Thymus (tissue), 11 donors: Measurements from ENCODE around the gene ERI2. TPM values are rescaled to one million over a fixed set of nuclear protein-coding genes. Genes with fewer than 3 reads are reported as not detected.

Experiments
- DNase-seq, 9 donors: peaks; one replicate each; pipeline ENCODE4 v3.0.0-alpha.2; 2013; ENCODE audit warnings: low spot score in 9 of 9, low read depth in 6 of 9, missing footprints in 1 of 9
- H3K27ac ChIP-seq, 2 donors: one replicate each; pipeline ENCODE4 v1.5.1; 2013; ENCODE audit warnings: control low read depth in 1 of 2, low read depth in 1 of 2, low read length in 1 of 2, mild to moderate bottlenecking in 1 of 2, moderate library complexity in 1 of 2
- H3K27me3 ChIP-seq, 2 donors: one replicate each; pipeline ENCODE4 v1.5.1; 2013; ENCODE audit warnings: low read length in 1 of 2; ENCODE audit not compliant: control insufficient read depth in 2 of 2, insufficient read depth in 1 of 2
- H3K36me3 ChIP-seq, 2 donors: one replicate each; pipeline ENCODE4 v1.5.1; 2013; ENCODE audit warnings: low read length in 1 of 2, mild to moderate bottlenecking in 1 of 2, moderate library complexity in 1 of 2; ENCODE audit not compliant: control insufficient read depth in 2 of 2, insufficient read depth in 2 of 2
- H3K4me1 ChIP-seq, 2 donors: one replicate each; pipeline ENCODE4 v1.5.1; 2013; ENCODE audit warnings: low read length in 2 of 2; ENCODE audit not compliant: control insufficient read depth in 2 of 2, insufficient read depth in 2 of 2
- H3K4me3 ChIP-seq, 2 donors: one replicate each; pipeline ENCODE4 v1.5.1; 2013; ENCODE audit warnings: low read length in 2 of 2, control low read depth in 1 of 2, mild to moderate bottlenecking in 1 of 2
- H3K9me3 ChIP-seq, 2 donors: one replicate each; pipeline ENCODE4 v1.5.1; 2013; ENCODE audit warnings: low read length in 1 of 2, mild to moderate bottlenecking in 1 of 2; ENCODE audit not compliant: control insufficient read depth in 2 of 2, insufficient read depth in 1 of 2
- WGBS: extraction: QIAGEN DNeasy Blood & Tissue Kit; methylation state at CpG from one replicate; pipeline ENCODE4 v1.1.7; 2013; 5-methylcytosine and 5-hydroxymethylcytosine counted together
- polyA plus RNA-seq: library from polyadenylated mRNA; stranded (reverse); fragments of 200-250 nt; gene quantifications from one replicate; pipeline ENCODE4 v1.2.3, GENCODE V29; 2013
- total RNA-seq: library from RNA; stranded (reverse); fragments of 120-200 nt; gene quantifications from one replicate; pipeline ENCODE4 v1.2.4, GENCODE V29; 2013
- donor health status: healthy.

Gene ERI2
- total and polyA plus RNA-seq, 2 donors: 12.2 to 20.1 TPM

DNA sequence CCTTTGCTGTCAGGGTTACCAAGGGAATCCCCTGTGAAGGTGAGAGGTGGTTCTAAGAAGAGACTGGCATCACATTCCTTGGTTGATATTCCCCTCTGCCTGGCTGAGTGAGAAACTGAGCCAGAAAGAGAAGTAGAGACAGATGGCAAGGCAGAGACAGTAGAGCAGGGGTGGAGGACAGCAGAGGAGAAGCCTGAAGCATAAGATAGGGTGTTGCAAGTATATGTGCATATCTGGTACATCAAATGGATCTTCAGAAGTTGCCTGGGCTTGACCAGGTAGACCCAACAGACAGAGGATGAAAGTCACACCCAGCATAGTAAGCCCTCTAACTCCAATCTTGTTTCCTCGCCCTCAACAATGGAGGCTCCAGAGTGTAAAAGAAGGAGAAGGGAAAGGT lies 56.8 kb downstream of the ERI2 start:
- 95% methylated on average over 1 of the region's 1 CpG for WGBS
- no peak overlapping the region for H3K4me3 ChIP-seq
- no peak for DNase-seq
- no peaks in the 10 kb centered on the region for H3K4me1 ChIP-seq
- H3K27ac ChIP-seq: no peak overlapping the region
- H3K27me3 ChIP-seq: no peaks in the 10 kb centered on the region
- H3K9me3 ChIP-seq: peaks cover 2 to 11% of the 10 kb centered on the region in 2 donors
- no peaks in the 10 kb centered on the region for H3K36me3 ChIP-seq

DNA sequence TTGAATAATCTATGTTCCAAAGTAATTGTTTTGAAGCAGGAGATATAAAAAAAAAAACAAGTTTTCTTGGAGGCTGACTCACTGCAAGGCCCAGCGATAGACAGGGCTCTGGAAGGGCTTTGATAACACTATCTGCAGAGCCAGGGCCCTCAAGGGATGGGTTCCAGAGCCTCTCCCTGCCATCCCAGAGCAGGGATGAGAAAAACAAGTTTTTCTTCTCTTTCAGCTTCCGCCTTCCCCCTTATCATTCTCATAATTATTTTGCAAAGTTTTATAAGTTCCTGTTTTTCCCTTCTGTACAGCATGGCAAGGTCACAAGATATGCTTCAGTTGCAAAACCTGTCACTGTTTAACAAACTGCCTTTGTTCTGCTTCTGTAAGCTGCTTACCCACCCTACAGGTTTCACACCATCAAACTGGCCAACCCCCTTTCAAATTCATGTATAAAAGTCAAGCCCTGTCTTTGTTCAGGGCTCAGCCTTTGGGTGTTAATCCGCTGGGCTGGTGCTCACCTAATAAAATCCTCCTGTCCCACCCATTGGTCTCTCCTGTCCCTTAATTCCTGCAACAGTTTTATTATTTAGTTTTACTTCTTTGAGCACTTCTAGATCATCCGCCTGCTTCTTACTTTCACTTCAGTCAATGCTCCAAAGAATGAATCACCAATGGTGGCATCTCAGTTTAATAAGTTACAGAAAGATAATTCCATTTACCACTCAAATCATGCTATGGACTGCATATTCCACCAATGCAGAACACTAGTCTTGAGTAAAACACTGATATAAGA lies 59.0 kb downstream of the ERI2 start:
- DNase-seq: no peak
- WGBS: 81% methylated on average over 4 of the region's 4 CpGs
- Histone ChIP-seq H3K4me1 (no peaks in the 10 kb centered on the region), H3K9me3 (peaks cover 2 to 11% of the 10 kb centered on the region in 2 donors), H3K4me3 (no peak overlapping the region), H3K36me3 (no peaks in the 10 kb centered on the region), H3K27me3 (no peaks in the 10 kb centered on the region), H3K27ac (no peak overlapping the region)

DNA sequence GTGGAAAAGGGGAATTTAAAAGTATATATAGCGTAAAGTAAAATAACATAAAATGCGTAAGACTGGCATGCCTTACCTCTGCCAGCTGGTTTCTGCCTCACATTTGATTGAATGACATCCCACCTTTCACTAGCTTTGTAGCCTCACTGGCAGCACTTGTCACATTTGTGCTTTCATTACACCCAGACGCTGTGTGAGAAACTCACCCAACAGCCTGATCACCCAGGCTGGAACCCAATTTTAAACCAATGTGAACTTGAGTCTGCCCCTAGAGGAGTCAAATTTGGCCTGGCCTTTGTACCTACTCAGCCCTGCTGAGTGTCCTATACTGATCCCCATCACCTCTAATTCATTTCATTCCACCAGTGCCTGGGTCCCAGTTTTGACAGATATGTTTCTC lies 59.8 kb downstream of the ERI2 start:
- Histone ChIP-seq H3K4me1 (no peaks in the 10 kb centered on the region), H3K27ac (no peak overlapping the region), H3K4me3 (no peak overlapping the region), H3K27me3 (no peaks in the 10 kb centered on the region), H3K9me3 (peaks cover 2 to 11% of the 10 kb centered on the region in 2 donors), H3K36me3 (no peaks in the 10 kb centered on the region)
- 99% methylated on average over 3 of the region's 3 CpGs for WGBS
- DNase-seq: no peak

Other genes with a start within 250 kb of the ERI2 start
- not detected for gene ACSM2B, start 230.1 kb downstream of the ERI2 start, total RNA-seq
- gene ACSM2B, start 230.1 kb downstream of the ERI2 start, polyA plus RNA-seq: 0.23 TPM
- 0.42 TPM for gene ACSM1, start 108.8 kb downstream of the ERI2 start, total RNA-seq
- gene ACSM1, start 108.8 kb downstream of the ERI2 start, polyA plus RNA-seq: 0.52 TPM
- gene THUMPD1, start 64.7 kb downstream of the ERI2 start, total RNA-seq: 49.9 TPM
- gene THUMPD1, start 64.7 kb downstream of the ERI2 start, polyA plus RNA-seq: 31.8 TPM
- 4.1 TPM for gene ACSM3, start 42.5 kb downstream of the ERI2 start, total RNA-seq
- gene ACSM3, start 42.5 kb downstream of the ERI2 start, polyA plus RNA-seq: 9.9 TPM
- 11.1 TPM for gene REXO5, start 55 bp upstream of the ERI2 start, total RNA-seq
- gene REXO5, start 55 bp upstream of the ERI2 start, polyA plus RNA-seq: 3.7 TPM
- 3.9 TPM for gene DCUN1D3, start 93.9 kb upstream of the ERI2 start, total RNA-seq
- 3.4 TPM for gene DCUN1D3, start 93.9 kb upstream of the ERI2 start, polyA plus RNA-seq
- 32.3 TPM for gene LYRM1, start 94.3 kb upstream of the ERI2 start, total RNA-seq
- gene LYRM1, start 94.3 kb upstream of the ERI2 start, polyA plus RNA-seq: 53.3 TPM